KMS-11 (cell line): Measurements from ENCODE around the gene FAT2.
"Not testable (repeated sequence)": the region's sequence is repeated elsewhere in the genome, so short reads cannot be mapped to it uniquely, and the experiment has no call there.

Source experiments
- H2AFZ ChIP-seq: fragments of 200-600 bp; sonication (generic); 2 replicates; pipeline ENCODE4 v1.6.1; 2016; ENCODE audit warnings: antibody characterized with exemption, mixed run types, low read depth
- H3K27ac ChIP-seq: fragments of 200-600 bp; sonication (generic); 2 replicates; pipeline ENCODE4 v1.6.1; 2016; ENCODE audit warnings: mild to moderate bottlenecking, mixed run types
- H3K27me3 ChIP-seq: fragments of 200-600 bp; sonication (generic); 2 replicates; pipeline ENCODE4 v1.6.1; 2017; ENCODE audit warnings: mild to moderate bottlenecking, low read depth, mixed run types, moderate library complexity; ENCODE audit not compliant: insufficient read depth
- H3K36me3 ChIP-seq: fragments of 200-600 bp; sonication (generic); 2 replicates; pipeline ENCODE4 v1.6.1; 2017; ENCODE audit warnings: mild to moderate bottlenecking, mixed run types; ENCODE audit not compliant: insufficient read depth
- H3K4me1 ChIP-seq: fragments of 200-600 bp; sonication (generic); 2 replicates; pipeline ENCODE4 v1.6.1; 2016; ENCODE audit warnings: mild to moderate bottlenecking, low read depth, mixed run types; ENCODE audit not compliant: poor library complexity, severe bottlenecking
- H3K4me2 ChIP-seq: fragments of 200-600 bp; sonication (generic); 2 replicates; pipeline ENCODE4 v1.7.0; 2016; ENCODE audit warnings: mild to moderate bottlenecking, mixed run types
- H3K4me3 ChIP-seq: fragments of 200-600 bp; sonication (generic); IDR thresholded peaks from 2 replicates; pipeline ENCODE4 v1.6.1; 2017; ENCODE audit warnings: low read depth, low read length, mixed read lengths; ENCODE audit not compliant: insufficient read depth
- H3K79me2 ChIP-seq: fragments of 200-600 bp; sonication (generic); 2 replicates; pipeline ENCODE4 v1.6.1; 2016; ENCODE audit warnings: low read depth, mixed run types; ENCODE audit not compliant: insufficient read depth
- H3K9ac ChIP-seq: fragments of 200-600 bp; sonication (generic); 2 replicates; pipeline ENCODE4 v1.6.1; 2016; ENCODE audit warnings: mild to moderate bottlenecking, mixed run types
- H4K20me1 ChIP-seq: fragments of 200-600 bp; sonication (generic); 2 replicates; pipeline ENCODE4 v1.6.1; 2016; ENCODE audit warnings: mild to moderate bottlenecking, mixed run types; ENCODE audit not compliant: insufficient read depth
- CTCF ChIP-seq: fragments of 200-600 bp; sonication (generic); conservative IDR thresholded peaks from 2 replicates; pipeline ENCODE4 v1.6.1; 2017; ENCODE audit warnings: low read depth, mild to moderate bottlenecking, antibody characterized with exemption, low read length, moderate library complexity, mixed read lengths

Gene FAT2

GRCh38 chr5:151585970-151586369 lies 5.2 kb downstream of the FAT2 start:
- no peak for TF ChIP-seq CTCF
- Histone ChIP-seq H3K9ac (no peak overlapping the region), H2AFZ (no peak overlapping the region), H3K4me3 (no peak overlapping the region), H3K4me1 (no peaks in the 10 kb centered on the region), H3K27ac (no peak overlapping the region), H3K79me2 (no peaks in the 10 kb centered on the region), H4K20me1 (no peaks in the 10 kb centered on the region), H3K4me2 (no peak overlapping the region), H3K27me3 (no peaks in the 10 kb centered on the region), H3K36me3 (no peaks in the 10 kb centered on the region)

- H3K79me2 ChIP-seq, H2AFZ ChIP-seq, H3K27ac ChIP-seq, H3K4me1 ChIP-seq, H3K36me3 ChIP-seq, H3K4me3 ChIP-seq, H3K27me3 ChIP-seq, H3K4me2 ChIP-seq, H3K9ac ChIP-seq, H4K20me1 ChIP-seq: not testable (repeated sequence)
Observed at GRCh38 chr5:151585344-151585743, 5.8 kb downstream of the FAT2 start.

GRCh38 chr5:151584057-151584937 lies 6.8 kb downstream of the FAT2 start:
- no peaks in the 10 kb centered on the region for H3K36me3 ChIP-seq
- H3K79me2 ChIP-seq = no peaks in the 10 kb centered on the region
- no peak overlapping the region for H3K4me3 ChIP-seq
- H3K27me3 ChIP-seq = no peaks in the 10 kb centered on the region
- no peak overlapping the region for H3K4me2 ChIP-seq
- H3K9ac ChIP-seq = no peak overlapping the region
- no peaks in the 10 kb centered on the region for H3K4me1 ChIP-seq
- TF ChIP-seq CTCF = no peak
- H4K20me1 ChIP-seq = no peaks in the 10 kb centered on the region
- H2AFZ ChIP-seq = no peak overlapping the region
- no peak overlapping the region for H3K27ac ChIP-seq

- no peak overlapping the region for H3K4me2 ChIP-seq
- no peaks in the 10 kb centered on the region for H3K27me3 ChIP-seq
- H3K36me3 ChIP-seq = no peaks in the 10 kb centered on the region
- no peaks in the 10 kb centered on the region for H3K4me1 ChIP-seq
- no peak overlapping the region for H3K4me3 ChIP-seq
- H3K9ac ChIP-seq = no peak overlapping the region
- H3K79me2 ChIP-seq = no peaks in the 10 kb centered on the region
- no peaks in the 10 kb centered on the region for H4K20me1 ChIP-seq
- no peak for TF ChIP-seq CTCF
- no peak overlapping the region for H3K27ac ChIP-seq
- H2AFZ ChIP-seq = no peak overlapping the region
Observed at GRCh38 chr5:151581812-151582583, 9.1 kb downstream of the FAT2 start.
